ENCODE results near the gene RHEB.

- TF ChIP-seq EP300 (conservative IDR thresholded peaks at IDR 0.05; ENCODE audit: poor library complexity, severe bottlenecking) (no peak), CTCF (IDR thresholded peaks at IDR 0.05; ENCODE audit: poor library complexity, severe bottlenecking) (no peak), RAD21 (conservative IDR thresholded peaks at IDR 0.05) (no peak), POLR2AphosphoS5 (IDR thresholded peaks at IDR 0.05) (no peak), MXI1 (conservative IDR thresholded peaks at IDR 0.05; ENCODE audit: poor library complexity, severe bottlenecking) (no peak), SMC3 (conservative IDR thresholded peaks at IDR 0.05; ENCODE audit: poor library complexity) (no peak)
Measured at GRCh38 chr7:151468217-151469018, 51.3 kb downstream of the RHEB start.

Data from neural cell (in vitro differentiated cells).